ENCODE measurements around the gene STAP2. TPM values are rescaled to one million over a fixed set of nuclear protein-coding genes. Genes with fewer than 3 reads are reported as not detected.

STAP2 gene, protein sequence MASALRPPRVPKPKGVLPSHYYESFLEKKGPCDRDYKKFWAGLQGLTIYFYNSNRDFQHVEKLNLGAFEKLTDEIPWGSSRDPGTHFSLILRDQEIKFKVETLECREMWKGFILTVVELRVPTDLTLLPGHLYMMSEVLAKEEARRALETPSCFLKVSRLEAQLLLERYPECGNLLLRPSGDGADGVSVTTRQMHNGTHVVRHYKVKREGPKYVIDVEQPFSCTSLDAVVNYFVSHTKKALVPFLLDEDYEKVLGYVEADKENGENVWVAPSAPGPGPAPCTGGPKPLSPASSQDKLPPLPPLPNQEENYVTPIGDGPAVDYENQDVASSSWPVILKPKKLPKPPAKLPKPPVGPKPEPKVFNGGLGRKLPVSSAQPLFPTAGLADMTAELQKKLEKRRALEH
- 10 to 100 TPM; 67.0 to 93.1 (median 87.2) TPM for total RNA-seq

DNA sequence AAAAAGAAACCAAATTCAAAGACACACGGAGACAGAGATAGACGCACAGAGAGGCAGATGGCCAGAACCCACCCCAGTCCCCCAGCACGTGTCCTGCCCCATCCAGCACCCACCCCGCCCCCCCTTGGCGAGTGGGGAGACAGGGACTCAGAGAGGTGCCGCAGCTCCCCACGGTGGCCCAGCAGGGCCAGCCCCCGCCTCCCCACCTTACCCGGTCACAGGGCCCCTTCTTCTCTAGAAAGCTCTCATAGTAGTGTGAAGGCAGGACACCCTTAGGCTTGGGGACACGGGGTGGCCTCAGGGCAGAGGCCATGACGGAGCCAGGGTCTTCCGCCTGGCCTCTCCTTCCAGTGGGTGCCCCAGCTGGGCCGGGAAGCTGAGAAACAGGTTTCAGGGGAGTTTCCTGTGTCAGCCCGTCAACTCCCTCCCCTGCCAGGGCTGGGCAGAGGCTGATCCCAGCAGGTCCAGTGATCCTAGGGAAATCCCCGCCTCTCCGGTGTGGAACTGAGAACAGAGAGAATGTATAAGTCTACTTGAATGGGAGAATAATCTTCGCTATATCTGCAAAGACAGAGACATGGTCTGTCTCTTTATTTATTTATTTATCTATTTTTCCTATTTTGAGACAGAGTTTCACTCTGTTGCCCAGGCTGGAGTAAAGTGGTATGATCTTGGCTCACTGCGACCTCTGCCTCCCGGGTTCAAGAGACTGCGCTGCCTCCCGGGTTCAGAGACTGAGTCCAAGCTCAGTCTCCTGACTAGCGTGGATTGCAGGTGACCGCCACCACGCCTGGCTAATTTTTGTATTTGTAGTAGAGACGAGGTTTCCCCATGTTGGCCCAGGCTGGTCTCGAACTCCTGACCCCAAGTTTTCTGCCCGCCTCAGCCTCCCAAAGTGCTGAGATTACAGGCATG is at the start of gene STAP2:
STAP2 (minus strand) TSS at position 387 of the 915 bp plus-strand sequence; CDS start at position 313, 74 bp downstream.
- Histone ChIP-seq H3K4me1 (peaks cover 28% of the 10 kb centered on the region), H3K9me3 (no peaks in the 10 kb centered on the region), H3K36me3 (no peaks in the 10 kb centered on the region), H3K4me3 (peak within 1 kb of the TSS; percentile 60), H3K27ac (peak within 1 kb of the TSS; percentile 92), H3K27me3 (no peaks in the 10 kb centered on the region)
- WGBS = 29% methylated on average over 26 of the region's 27 CpGs
- TF ChIP-seq, protein P1, sequence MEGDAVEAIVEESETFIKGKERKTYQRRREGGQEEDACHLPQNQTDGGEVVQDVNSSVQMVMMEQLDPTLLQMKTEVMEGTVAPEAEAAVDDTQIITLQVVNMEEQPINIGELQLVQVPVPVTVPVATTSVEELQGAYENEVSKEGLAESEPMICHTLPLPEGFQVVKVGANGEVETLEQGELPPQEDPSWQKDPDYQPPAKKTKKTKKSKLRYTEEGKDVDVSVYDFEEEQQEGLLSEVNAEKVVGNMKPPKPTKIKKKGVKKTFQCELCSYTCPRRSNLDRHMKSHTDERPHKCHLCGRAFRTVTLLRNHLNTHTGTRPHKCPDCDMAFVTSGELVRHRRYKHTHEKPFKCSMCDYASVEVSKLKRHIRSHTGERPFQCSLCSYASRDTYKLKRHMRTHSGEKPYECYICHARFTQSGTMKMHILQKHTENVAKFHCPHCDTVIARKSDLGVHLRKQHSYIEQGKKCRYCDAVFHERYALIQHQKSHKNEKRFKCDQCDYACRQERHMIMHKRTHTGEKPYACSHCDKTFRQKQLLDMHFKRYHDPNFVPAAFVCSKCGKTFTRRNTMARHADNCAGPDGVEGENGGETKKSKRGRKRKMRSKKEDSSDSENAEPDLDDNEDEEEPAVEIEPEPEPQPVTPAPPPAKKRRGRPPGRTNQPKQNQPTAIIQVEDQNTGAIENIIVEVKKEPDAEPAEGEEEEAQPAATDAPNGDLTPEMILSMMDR (IDR thresholded peaks at IDR 0.05) = no peak
- TF ChIP-seq POLR2AphosphoS5 (IDR thresholded peaks at IDR 0.05) = no peak
- no peak for TF ChIP-seq EP300 (IDR thresholded peaks at IDR 0.05)
- TF ChIP-seq POLR2A (IDR thresholded peaks at IDR 0.05) = no peak
- peak in 1 of 2 donors; percentile 76 for DNase-seq (ENCODE audit: low spot score in 2 of 2)

DNA sequence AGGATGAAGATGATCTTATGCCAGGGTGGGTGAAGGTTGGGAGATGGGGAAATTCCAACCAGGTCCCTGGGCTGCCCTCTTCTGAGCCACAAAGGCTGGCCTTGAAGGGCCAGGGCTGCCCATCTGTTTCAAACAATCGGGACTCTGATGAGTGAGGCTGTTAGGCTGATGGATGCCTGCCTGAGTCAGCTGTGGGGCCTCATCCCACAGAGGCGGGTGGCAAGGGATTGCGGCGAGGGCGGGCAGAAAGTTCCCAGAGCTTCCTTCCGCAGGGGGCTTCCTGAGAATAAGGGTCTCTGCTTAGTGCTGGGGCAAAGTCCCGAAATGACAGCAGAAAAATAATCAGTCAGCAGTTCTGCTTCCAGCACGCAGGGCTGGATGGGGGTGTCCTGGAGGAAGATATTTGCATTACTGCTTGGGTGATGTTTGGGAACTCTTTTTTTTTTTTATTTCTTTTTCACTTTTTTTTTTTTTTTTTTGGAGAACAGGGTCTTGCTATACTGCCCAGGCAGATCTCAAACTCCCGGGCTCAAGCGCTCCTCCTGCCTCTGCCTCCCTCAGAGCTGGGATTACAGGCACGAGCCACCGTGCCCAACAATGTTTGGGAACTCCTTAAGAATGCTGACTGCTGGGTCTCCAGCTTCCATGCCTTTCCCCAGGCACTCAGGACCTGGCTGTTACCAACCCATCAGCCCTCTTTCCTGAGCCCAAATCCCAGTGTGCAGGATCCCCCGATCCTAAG is 47.6 kb upstream of the STAP2 start:
- H3K4me3 ChIP-seq = no peak overlapping the region
- H3K27me3 ChIP-seq = no peaks in the 10 kb centered on the region
- no peaks in the 10 kb centered on the region for H3K9me3 ChIP-seq
- 69% methylated on average over 13 of the region's 13 CpGs for WGBS
- H3K36me3 ChIP-seq = peaks cover 11% of the 10 kb centered on the region
- H3K4me1 ChIP-seq = peaks cover 60% of the 10 kb centered on the region
- H3K27ac ChIP-seq = no peak overlapping the region
- DNase-seq (ENCODE audit: low spot score in 2 of 2) = no peak
- TF ChIP-seq POLR2A (IDR thresholded peaks at IDR 0.05) (no peak), POLR2AphosphoS5 (IDR thresholded peaks at IDR 0.05) (no peak), EP300 (IDR thresholded peaks at IDR 0.05) (no peak)
- TF ChIP-seq, protein P1 (IDR thresholded peaks at IDR 0.05) = no peak

DNA sequence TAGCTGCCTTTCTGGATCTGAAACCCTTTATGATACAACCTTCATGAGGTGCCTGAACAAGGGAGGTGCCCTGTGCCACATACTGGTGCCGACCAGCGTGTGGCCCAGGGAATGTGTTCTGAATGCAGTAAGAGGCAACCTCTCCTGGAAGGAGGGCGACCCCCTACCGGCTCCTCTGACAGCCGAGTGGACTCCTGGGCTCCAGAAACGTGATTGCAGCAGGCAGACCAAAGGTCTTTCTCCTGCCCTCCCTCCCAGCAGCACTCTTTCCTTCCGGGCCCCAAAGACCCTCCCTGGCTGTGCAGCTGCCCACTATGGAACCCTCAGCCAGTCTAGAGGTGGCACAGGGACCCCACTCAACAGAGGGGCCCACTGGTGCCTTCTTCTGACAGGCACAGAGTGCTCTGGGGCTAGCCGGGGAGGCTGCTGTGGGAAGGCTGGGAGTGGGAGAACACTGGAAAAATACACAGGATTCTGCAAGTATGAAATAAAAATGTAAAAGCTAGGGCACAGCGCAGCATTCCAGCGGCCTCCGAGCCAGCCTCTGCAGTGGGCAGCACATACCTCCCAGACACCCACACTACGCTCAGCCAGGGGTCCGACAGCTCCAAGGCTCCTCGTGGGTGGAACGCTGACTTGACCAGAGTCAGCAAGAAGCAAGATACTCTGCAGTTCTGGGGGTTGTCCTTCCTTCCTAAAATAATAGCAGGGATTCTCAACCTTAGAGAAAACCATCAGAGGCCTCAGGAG is 46.8 kb upstream of the STAP2 start:
- WGBS = 85% methylated on average over 13 of the region's 15 CpGs
- Histone ChIP-seq H3K36me3 (peaks cover 11% of the 10 kb centered on the region), H3K27me3 (no peaks in the 10 kb centered on the region), H3K27ac (no peak overlapping the region), H3K9me3 (no peaks in the 10 kb centered on the region), H3K4me3 (no peak overlapping the region), H3K4me1 (peaks cover 60% of the 10 kb centered on the region)
- DNase-seq (ENCODE audit: low spot score in 2 of 2) = peak in 1 of 2 donors; percentile 43
- no peak for TF ChIP-seq EP300 (IDR thresholded peaks at IDR 0.05)
- no peak for TF ChIP-seq POLR2A (IDR thresholded peaks at IDR 0.05)
- TF ChIP-seq, protein P1 (IDR thresholded peaks at IDR 0.05) = no peak
- TF ChIP-seq POLR2AphosphoS5 (IDR thresholded peaks at IDR 0.05) = no peak

DNA sequence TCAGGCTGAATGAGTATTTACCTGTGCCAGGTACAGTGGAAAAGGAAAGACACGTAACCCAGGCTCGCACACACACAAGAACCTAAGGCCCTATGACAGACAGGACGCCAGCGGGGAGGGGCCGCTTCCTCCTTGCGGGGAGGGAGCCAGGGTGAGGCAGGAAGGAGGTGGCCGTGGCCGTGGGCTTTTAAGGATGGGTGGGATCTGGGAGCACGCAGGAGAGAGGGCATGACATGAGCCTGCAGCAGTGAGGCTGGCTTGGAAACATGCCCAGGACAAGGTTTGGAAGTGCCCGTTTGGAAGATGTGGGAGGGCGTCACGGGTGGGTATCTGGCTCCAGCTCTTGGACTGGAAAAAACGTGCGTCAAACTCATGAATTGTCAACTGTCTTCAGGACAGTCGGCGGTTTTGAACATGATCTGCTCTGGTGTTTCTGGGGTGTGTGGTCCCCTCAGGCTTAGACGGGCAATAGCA is 41.7 kb upstream of the STAP2 start:
- WGBS = 22% methylated on average over 17 of the region's 17 CpGs
- H3K4me1 ChIP-seq = peaks cover 80% of the 10 kb centered on the region

More for the DNA sequence above, 41.7 kb upstream of the STAP2 start:
- peak in 1 of 2 donors; percentile 76 for DNase-seq (ENCODE audit: low spot score in 2 of 2)
- TF ChIP-seq, protein P1 (IDR thresholded peaks at IDR 0.05) = no peak
- TF ChIP-seq POLR2A (IDR thresholded peaks at IDR 0.05) (no peak), POLR2AphosphoS5 (IDR thresholded peaks at IDR 0.05) (no peak), EP300 (IDR thresholded peaks at IDR 0.05) (no peak)
- peaks cover 9% of the 10 kb centered on the region for H3K36me3 ChIP-seq
- no peaks in the 10 kb centered on the region for H3K9me3 ChIP-seq
- no peaks in the 10 kb centered on the region for H3K27me3 ChIP-seq
- peak overlapping the region; percentile 1 for H3K4me3 ChIP-seq
- peak overlapping the region; percentile 93 for H3K27ac ChIP-seq

All from suprapubic skin (tissue), 4 donors.